HEK293 (cell line): ENCODE results near the gene SWAP70.

Source experiments
- HOXC10 ChIP-seq: sonication (generic); formaldehyde crosslinking; IDR thresholded peaks from 2 replicates; pipeline ENCODE4 v1.8.1; 2023; ENCODE audit warnings: mild to moderate bottlenecking, missing genetic modification reagents
- MEIS1 ChIP-seq: sonication (generic); formaldehyde crosslinking; IDR thresholded peaks from 2 replicates; pipeline ENCODE4 v1.8.1; 2022; ENCODE audit warnings: missing genetic modification reagents, mild to moderate bottlenecking, borderline replicate concordance
- SALL2 ChIP-seq: fragments of 450-650 bp; formaldehyde crosslinking; IDR thresholded peaks from 2 replicates; pipeline ENCODE4 v1.5.0; 2017; ENCODE audit warnings: missing biosample characterization, mild to moderate bottlenecking, missing genetic modification characterization, borderline replicate concordance
- SCRT2 ChIP-seq: fragments of 450-650 bp; formaldehyde crosslinking; IDR thresholded peaks from 2 replicates; pipeline ENCODE4 v1.5.1; 2016; ENCODE audit warnings: missing biosample characterization, missing genetic modification characterization
- ZBTB21 ChIP-seq: fragments of 450-650 bp; formaldehyde crosslinking; IDR thresholded peaks from 2 replicates; pipeline ENCODE4 v1.5.1; 2017; ENCODE audit warnings: missing biosample characterization, missing genetic modification characterization
- ZBTB44 ChIP-seq: fragments of 450-650 bp; IDR thresholded peaks from 2 replicates; pipeline ENCODE4 v1.5.1; 2018; ENCODE audit warnings: missing biosample characterization, mild to moderate bottlenecking, missing genetic modification characterization
- ZNF121 ChIP-seq: fragments of 450-650 bp; formaldehyde crosslinking; IDR thresholded peaks from 2 replicates; pipeline ENCODE4 v1.5.1; 2016; ENCODE audit warnings: missing biosample characterization, missing genetic modification characterization
- ZNF146 ChIP-seq: fragments of 450-650 bp; formaldehyde crosslinking; IDR thresholded peaks from 2 replicates; pipeline ENCODE4 v1.5.1; 2016; ENCODE audit warnings: missing biosample characterization, missing genetic modification characterization
- ZNF24 ChIP-seq: fragments of 450-650 bp; formaldehyde crosslinking; IDR thresholded peaks from 2 replicates; pipeline ENCODE4 v1.5.1; 2016; ENCODE audit warnings: missing biosample characterization, missing genetic modification characterization
- ZNF558 ChIP-seq: fragments of 450-650 bp; formaldehyde crosslinking; IDR thresholded peaks from 2 replicates; pipeline ENCODE4 v1.5.1; 2016; ENCODE audit warnings: missing biosample characterization, missing genetic modification characterization
- ZNF707 ChIP-seq: fragments of 450-650 bp; formaldehyde crosslinking; IDR thresholded peaks from 2 replicates; pipeline ENCODE4 v1.5.1; 2016; ENCODE audit warnings: missing biosample characterization, missing genetic modification characterization
- TF ChIP-seq, protein P1 (sequence below): fragments of 450-650 bp; formaldehyde crosslinking; IDR thresholded peaks from 2 replicates; pipeline ENCODE4 v1.5.1; 2016; ENCODE audit warnings: missing biosample characterization, missing genetic modification characterization

GRCh38 chr11:9776203-9776602 lies 112.3 kb downstream of the SWAP70 start:
- no peak for TF ChIP-seq SCRT2
- TF ChIP-seq ZNF146 (tag by site-specific recombination): no peak
- TF ChIP-seq, protein P1, sequence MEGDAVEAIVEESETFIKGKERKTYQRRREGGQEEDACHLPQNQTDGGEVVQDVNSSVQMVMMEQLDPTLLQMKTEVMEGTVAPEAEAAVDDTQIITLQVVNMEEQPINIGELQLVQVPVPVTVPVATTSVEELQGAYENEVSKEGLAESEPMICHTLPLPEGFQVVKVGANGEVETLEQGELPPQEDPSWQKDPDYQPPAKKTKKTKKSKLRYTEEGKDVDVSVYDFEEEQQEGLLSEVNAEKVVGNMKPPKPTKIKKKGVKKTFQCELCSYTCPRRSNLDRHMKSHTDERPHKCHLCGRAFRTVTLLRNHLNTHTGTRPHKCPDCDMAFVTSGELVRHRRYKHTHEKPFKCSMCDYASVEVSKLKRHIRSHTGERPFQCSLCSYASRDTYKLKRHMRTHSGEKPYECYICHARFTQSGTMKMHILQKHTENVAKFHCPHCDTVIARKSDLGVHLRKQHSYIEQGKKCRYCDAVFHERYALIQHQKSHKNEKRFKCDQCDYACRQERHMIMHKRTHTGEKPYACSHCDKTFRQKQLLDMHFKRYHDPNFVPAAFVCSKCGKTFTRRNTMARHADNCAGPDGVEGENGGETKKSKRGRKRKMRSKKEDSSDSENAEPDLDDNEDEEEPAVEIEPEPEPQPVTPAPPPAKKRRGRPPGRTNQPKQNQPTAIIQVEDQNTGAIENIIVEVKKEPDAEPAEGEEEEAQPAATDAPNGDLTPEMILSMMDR: no peak
- no peak for TF ChIP-seq HOXC10 (CRISPR knock-in tag)
- TF ChIP-seq ZNF24 (tag by site-specific recombination): no peak
- no peak for TF ChIP-seq SALL2 (tag by site-specific recombination)
- no peak for TF ChIP-seq MEIS1
- no peak for TF ChIP-seq ZNF558
- TF ChIP-seq ZNF707 (tag by site-specific recombination): no peak
- TF ChIP-seq ZNF121 (tag by site-specific recombination): no peak
- no peak for TF ChIP-seq ZBTB44 (tag by site-specific recombination)
- TF ChIP-seq ZBTB21 (tag by site-specific recombination): no peak
